LNCaP clone FGC (cell line): ENCODE data around the gene LPCAT1.
"Not testable (repeated sequence)": the region's sequence is repeated elsewhere in the genome, so short reads cannot be mapped to it uniquely, and the experiment has no call there.

Source experiments
- DNase-seq: peaks from one replicate; pipeline ENCODE4 v3.0.0-alpha.2; 2011; ENCODE audit warnings: low read depth
- H3K4me3 ChIP-seq: 2 replicates; pipeline ENCODE4 v1.5.1; 2011; ENCODE audit warnings: mild to moderate bottlenecking, low read depth, low read length, control low read depth
- TF ChIP-seq, protein P1 (sequence below): IDR thresholded peaks from 2 replicates; pipeline ENCODE4 v1.5.1; 2012; ENCODE audit warnings: mild to moderate bottlenecking; ENCODE audit not compliant: control insufficient read depth, insufficient read depth; ENCODE audit errors: extremely low read depth

LPCAT1 gene

DNA sequence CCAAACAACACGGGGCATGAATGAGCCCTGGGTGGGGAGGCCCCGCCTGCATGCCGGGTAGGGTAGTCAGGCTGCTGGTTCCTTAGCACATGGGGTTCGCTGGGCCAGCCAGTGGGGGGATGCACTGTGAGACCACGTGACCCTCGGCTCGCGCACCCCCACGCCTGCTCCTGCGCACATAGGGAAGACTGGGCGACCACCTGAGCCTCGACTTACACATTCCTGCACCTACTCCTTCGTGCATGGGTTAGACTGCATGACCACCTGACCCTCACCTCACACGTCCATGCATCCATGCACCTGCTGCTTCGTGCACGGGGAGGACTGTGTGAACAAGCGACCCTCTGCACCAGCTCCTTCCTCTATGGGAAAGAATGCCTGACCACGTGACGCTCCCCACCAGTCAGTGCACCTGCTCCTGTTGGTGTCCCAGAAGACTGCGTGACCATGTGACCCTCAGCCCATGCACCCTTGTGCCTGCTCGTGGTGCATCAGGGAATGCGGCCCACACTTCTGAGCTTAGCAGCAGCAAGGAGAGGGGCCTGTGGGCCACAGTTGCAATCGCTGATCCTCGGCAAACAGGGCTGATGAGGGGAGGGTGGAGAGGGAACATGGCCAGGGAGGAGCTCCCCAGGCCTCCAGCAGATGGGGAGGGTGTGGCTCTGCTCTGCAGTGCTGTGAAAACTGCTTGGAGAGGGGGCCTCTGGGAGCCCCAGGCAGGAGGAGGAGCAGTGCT, 18.1 kb downstream of the LPCAT1 start:
- TF ChIP-seq, protein P1, sequence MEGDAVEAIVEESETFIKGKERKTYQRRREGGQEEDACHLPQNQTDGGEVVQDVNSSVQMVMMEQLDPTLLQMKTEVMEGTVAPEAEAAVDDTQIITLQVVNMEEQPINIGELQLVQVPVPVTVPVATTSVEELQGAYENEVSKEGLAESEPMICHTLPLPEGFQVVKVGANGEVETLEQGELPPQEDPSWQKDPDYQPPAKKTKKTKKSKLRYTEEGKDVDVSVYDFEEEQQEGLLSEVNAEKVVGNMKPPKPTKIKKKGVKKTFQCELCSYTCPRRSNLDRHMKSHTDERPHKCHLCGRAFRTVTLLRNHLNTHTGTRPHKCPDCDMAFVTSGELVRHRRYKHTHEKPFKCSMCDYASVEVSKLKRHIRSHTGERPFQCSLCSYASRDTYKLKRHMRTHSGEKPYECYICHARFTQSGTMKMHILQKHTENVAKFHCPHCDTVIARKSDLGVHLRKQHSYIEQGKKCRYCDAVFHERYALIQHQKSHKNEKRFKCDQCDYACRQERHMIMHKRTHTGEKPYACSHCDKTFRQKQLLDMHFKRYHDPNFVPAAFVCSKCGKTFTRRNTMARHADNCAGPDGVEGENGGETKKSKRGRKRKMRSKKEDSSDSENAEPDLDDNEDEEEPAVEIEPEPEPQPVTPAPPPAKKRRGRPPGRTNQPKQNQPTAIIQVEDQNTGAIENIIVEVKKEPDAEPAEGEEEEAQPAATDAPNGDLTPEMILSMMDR, result no peak
- no peak overlapping the region for H3K4me3 ChIP-seq
- DNase-seq, result no peak

DNA sequence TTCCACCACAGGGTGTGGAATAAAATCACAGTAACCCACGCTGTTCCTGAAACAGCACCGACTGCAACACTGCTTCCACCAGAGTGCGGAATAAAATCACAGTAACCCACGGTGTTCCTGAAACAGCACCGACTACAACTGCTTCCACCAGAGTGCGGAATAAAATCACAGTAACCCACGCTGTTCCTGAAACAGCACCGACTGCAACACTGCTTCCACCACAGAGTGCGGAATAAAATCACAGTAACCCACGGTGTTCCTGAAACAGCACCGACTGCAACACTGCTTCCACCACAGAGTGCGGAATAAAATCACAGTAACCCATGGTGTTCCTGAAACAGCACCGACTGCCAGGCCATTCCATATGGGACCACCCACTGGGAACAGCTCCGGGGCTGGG, 18.7 kb downstream of the LPCAT1 start:
- not testable (repeated sequence) for H3K4me3 ChIP-seq, DNase-seq

DNA sequence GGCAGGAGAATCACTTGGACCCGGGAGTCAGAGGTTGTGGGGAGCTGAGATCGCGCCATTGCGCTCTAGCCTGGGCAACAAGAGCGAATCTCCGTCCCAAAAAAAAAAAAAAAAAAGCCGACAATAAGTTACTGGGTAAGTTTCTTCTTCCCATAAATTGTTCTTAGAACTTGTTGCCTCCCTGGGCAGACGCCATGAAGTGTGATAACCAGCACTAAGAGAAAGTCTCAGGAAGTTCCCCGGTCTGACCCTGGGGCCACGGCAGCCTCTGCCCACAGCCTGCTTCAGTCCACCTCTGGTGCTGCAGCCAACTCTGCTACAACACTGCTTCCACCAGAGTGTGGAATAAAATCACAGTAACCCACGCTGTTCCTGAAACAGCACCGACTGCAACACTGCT, 19.1 kb downstream of the LPCAT1 start:
- TF ChIP-seq, protein P1, result no peak
- no peak for DNase-seq
- no peak overlapping the region for H3K4me3 ChIP-seq

DNA sequence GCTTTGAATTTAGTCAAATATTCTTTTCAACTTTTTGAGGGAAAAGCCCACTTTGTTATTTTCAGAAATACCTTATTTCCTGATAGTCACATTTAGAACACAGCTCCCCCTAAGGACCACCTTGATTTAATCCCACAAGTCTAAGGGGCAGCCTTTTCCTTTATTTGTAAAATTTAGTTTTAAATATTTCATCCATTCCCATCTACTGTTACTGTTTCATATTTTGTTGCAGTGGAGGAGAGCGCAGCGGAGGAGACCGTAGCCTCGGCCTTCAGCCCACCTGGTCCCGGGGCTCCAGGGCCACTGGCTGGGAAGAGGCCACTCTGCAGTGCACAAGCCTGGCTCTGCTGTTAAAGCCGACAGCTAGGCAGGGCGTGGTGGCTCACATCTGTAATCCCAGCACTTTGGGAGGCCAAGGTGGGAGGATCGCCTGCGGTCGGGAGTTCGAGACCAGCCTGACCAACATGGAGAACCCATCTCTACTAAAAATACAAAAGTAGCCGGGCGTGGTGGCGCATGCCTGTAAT, 19.6 kb downstream of the LPCAT1 start:
- TF ChIP-seq, protein P1, result no peak
- no peak for DNase-seq
- H3K4me3 ChIP-seq, result no peak overlapping the region

DNA sequence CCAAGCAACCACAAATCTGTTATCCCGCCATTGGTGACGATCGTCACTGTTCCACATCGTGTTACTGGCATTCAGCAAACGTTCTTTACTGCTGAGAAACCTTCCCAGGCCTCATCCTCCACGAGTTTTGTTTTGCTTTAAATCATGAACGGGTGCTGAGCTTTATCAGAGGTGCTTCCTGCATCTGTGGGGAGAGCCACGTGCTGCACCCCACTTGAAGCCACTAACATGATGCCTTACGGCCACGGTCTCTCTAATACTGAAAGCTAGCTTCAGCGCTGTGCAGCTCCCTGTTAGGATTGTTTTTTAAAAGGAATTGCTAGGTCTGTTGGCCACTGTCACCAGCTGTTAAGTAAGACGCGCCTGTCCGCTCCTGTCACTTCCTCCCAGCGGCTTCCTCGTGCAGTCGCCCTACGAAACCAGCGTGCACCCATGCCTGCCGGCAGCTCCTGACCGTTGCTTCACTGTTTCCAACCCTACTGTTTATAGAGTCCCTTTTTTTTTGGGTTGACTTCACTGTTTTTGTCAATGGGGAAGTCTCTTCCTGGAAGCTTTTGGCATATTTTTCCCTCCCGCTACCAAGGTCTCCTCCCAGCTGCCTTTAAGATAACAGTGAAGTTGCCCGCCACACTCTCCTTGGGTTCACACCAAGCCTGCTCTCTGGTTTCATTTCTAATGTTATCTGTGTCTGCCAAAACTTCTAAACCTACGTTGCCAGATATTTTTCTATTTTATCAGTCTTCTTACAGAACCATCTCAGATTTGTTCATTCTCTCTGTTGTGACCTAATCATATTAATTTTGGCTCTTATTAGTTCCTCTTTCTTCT, 20.3 kb downstream of the LPCAT1 start:
- DNase-seq, result no peak
- H3K4me3 ChIP-seq, result no peak overlapping the region
- TF ChIP-seq, protein P1, result no peak

DNA sequence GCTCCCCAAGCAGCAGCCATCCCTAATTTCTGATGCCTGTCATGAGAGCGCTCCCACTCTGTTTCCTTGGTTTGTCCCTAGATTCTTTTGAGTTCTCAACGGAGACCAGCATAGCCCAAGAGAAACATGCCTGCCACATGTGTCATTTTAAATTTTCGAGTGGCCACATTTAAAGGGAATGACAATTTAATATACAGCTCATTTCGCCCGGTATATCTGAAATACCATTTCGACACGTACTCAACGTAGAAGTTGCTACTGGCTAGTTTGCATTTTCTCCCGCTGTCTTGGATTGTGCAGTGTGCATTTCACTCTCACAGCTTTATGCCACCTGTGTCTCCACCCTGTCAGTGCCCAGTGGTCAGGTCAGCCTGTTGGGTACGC, 21.0 kb downstream of the LPCAT1 start:
- H3K4me3 ChIP-seq, result no peak overlapping the region
- no peak for DNase-seq
- TF ChIP-seq, protein P1, result no peak

DNA sequence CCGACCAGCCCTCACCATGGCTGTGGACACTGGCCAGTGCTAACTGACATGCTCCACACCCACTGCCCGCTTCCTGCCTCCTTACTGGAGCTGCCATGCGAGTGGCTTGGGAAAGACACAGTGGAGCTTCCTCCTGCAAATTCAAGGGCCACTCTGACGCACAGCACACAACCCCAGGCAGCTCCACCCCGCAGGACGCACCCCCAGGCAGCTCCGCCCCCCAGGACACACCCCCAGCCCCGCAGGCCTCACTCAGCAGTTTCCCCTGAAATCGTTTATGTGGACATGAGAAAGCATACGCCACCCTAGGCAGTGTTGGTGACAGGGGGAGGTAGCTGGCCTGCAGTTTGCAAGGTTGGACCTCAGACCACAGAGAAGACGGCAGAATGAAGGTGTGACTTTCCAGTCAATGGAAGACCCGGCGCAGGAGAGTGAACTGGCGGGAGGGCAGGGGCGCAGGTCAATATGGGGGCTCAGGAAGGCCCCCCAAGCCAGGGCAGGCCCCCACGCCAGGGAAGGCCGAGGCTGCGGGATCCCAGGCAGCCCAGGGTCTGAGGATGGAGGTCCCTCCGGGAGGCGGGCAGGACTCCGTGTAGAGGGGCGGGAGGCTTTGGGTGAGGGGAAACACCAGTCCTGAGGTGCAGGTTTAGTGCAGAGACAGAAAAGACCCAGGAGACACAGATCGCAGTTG, 21.6 kb downstream of the LPCAT1 start:
- DNase-seq, result no peak
- TF ChIP-seq, protein P1, result no peak
- H3K4me3 ChIP-seq, result no peak overlapping the region
